Frontal cortex (tissue), 4 donors: ENCODE measurements around the gene PRDX1. TPM values are rescaled to one million over a fixed set of nuclear protein-coding genes. Genes with fewer than 3 reads are reported as not detected.
"Not testable (repeated sequence)": the region's sequence is repeated elsewhere in the genome, so short reads cannot be mapped to it uniquely, and the experiment has no call there.

Source experiments
- DNase-seq, 2 donors: peaks; one replicate each; pipeline ENCODE4 v3.0.0; 2012; ENCODE audit warnings: low spot score in 2 of 2
- FAIRE-seq: peaks from 2 replicates; lab custom pipeline; 2012; peaks lifted over from hg19 to GRCh38; lab: Jason Lieb, UNC
- total RNA-seq: library from RNA; depleted of rRNA; stranded (reverse); fragments of >200 nt; gene quantifications from one replicate; pipeline ENCODE4 v1.2.3, GENCODE V29; 2014
- donor health status: control.
- donor health status: control.
- donor health status: control.

Gene PRDX1
- total RNA-seq, 1 donor from 2014 or later, result 217 TPM

DNA sequence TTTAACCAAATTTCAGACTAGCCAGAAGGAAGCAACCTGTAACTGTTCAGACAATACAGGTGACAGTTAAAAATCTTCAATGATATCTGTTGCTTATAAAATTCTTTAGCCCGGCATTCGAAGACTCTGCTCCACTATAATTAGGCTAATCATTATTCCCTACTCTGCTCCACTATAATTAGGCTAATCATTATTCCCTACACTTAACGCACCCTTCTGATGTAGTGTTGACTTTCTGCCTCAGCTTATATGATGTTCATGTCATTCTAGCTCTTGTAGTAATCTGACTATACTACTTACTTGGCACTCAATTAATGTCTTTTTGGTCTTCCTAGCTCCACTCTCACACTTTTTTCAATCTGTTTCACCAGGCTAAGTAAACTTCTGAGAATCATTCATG lies 44.0 kb downstream of the PRDX1 start:
- FAIRE-seq (no peak), DNase-seq (no peak)

DNA sequence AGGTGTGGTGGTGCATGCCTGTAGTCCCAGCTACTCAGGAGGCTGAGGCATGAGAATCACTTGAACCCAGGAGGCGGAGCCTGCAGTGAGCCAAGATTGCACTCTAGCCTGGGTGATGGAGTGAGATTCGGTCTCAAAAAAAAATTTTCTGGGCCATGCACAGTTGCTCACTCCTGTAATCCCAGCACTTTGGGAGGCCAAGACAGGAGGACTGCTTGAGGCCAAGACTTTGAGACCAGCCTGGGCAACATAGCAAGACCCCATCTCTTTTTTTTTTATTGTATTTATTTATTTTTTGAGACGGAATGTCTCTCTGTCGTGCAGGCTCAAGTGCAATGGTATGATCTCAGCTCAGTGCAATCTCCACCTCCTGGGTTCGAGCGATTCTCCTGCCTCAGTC lies 47.5 kb downstream of the PRDX1 start:
- not testable (repeated sequence) for DNase-seq, FAIRE-seq

DNA sequence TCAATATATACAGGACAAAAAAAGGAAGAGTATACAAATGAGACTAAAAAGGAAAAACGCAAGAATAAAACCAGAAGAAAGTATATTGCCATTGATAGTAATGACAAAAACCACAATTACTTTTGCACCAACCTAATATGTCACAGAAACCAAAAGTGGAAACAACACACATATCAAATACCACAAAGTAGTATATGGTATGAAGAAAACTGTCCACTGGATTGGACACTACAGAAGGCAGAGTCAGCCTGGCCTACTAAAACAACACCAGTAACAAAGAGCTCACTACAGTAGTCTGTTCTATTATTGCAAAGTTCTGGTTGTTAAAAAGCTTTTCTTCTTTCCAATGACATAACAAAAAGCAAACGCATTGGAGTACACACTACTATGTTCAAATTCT lies 48.4 kb downstream of the PRDX1 start:
- no peak for DNase-seq
- no peak for FAIRE-seq

DNA sequence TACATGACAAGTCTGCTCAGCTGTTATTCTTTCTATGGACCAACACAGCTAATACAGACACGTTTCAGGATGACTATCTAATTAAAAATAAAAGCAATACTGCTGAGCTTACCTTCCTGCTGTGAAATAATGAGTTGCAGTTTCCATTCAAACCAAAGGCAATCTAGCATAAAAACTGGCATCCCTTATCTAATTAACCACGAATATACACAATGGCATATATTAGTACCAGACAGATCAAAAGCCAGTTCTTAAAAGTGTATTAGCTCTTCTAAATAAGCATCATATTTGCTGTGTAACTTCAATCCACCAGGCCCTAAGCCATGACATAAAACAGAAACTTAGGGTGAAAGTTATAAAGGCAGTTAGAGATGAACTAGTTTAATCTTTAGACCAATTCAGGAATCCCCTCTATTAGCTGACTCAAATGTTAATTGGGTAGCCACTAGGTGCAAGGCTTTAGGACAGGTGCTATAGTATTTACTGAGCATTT lies 51.3 kb downstream of the PRDX1 start:
- no peak for FAIRE-seq
- DNase-seq, result no peak

DNA sequence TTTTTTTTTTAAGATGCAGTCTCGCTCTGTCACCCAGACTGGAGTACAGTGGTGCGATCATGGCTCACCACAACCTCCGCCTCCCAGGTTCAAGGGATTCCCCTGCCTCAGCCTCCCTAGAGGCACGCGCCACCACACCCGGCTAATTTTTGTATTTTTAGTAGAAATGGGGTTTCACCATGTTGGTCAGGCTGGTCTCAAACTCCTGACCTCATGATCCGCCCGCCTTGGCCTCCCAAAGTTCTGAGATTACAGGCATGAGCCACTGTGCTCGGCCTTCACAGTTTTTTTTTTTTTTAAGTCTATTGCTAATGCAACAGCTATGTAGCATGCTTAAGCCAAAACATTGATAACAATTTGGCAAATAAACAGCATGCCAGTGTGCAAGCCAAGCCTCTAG lies 54.3 kb downstream of the PRDX1 start:
- not testable (repeated sequence) for DNase-seq, FAIRE-seq

DNA sequence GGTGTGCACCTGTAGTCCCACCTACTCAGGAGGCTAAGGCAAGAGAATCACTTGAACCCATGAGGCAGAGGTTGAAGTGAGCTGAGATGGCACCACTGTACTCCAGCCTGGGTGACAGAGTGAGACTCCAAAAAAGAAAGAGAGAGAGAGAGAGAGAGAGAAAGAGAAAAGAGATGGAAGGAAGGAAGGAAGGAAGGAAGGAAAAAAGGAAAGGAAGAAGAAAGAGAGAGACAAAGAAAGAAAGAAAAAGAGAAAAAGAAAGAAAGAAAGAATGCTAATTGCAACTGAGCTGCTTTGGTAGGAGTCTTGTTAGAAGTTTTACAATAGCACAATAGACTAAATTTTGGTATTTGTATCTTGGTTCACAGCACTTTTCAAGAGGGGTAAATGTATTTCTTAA lies 56.4 kb downstream of the PRDX1 start:
- FAIRE-seq (no peak), DNase-seq (no peak)

Other genes with a start within 250 kb of the PRDX1 start
- gene HPDL, start 195.0 kb downstream of the PRDX1 start, total RNA-seq, result 1.6 TPM
- 7.3 TPM for gene TOE1, start 181.7 kb downstream of the PRDX1 start, total RNA-seq
- gene MUTYH, start 181.4 kb downstream of the PRDX1 start, total RNA-seq, result 20.8 TPM
- 0.82 TPM for gene TESK2, start 30.7 kb downstream of the PRDX1 start, total RNA-seq
- under 0.01 TPM for gene CCDC163, start 21.8 kb downstream of the PRDX1 start, total RNA-seq
- gene MMACHC, start 21.6 kb downstream of the PRDX1 start, total RNA-seq, result 2.0 TPM
- 74.6 TPM for gene AKR1A1, start 28.9 kb upstream of the PRDX1 start, total RNA-seq
- gene NASP, start 62.2 kb upstream of the PRDX1 start, total RNA-seq, result 59.5 TPM
- 0.41 TPM for gene CCDC17, start 102.2 kb upstream of the PRDX1 start, total RNA-seq
- gene GPBP1L1, start 164.6 kb upstream of the PRDX1 start, total RNA-seq, result 58.7 TPM
- 17.9 TPM for gene TMEM69, start 166.3 kb upstream of the PRDX1 start, total RNA-seq
- 10.2 TPM for gene IPP, start 228.8 kb upstream of the PRDX1 start, total RNA-seq